Measurements from ENCODE around the gene AMTN. TPM values are rescaled to one million over a fixed set of nuclear protein-coding genes. Genes with fewer than 3 reads are reported as not detected.

AMTN gene
- total and polyA plus RNA-seq, 12 donors = not detected

- Histone ChIP-seq H3K27ac (no peak overlapping the region), H3K36me3 (no peaks in the 10 kb centered on the region), H3K4me3 (no peak overlapping the region), H3K9me3 (peaks cover 0 to 12% (median 0%) of the 10 kb centered on the region in 11 donors), H3K27me3 (peaks cover 0 to 5% (median 0%) of the 10 kb centered on the region in 7 donors), H3K4me1 (no peaks in the 10 kb centered on the region)
- TF ChIP-seq, protein P1, sequence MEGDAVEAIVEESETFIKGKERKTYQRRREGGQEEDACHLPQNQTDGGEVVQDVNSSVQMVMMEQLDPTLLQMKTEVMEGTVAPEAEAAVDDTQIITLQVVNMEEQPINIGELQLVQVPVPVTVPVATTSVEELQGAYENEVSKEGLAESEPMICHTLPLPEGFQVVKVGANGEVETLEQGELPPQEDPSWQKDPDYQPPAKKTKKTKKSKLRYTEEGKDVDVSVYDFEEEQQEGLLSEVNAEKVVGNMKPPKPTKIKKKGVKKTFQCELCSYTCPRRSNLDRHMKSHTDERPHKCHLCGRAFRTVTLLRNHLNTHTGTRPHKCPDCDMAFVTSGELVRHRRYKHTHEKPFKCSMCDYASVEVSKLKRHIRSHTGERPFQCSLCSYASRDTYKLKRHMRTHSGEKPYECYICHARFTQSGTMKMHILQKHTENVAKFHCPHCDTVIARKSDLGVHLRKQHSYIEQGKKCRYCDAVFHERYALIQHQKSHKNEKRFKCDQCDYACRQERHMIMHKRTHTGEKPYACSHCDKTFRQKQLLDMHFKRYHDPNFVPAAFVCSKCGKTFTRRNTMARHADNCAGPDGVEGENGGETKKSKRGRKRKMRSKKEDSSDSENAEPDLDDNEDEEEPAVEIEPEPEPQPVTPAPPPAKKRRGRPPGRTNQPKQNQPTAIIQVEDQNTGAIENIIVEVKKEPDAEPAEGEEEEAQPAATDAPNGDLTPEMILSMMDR (IDR thresholded peaks at IDR 0.05) = no peak
- intact Hi-C loops (cut with DNase I) = no loop called here
- ATAC-seq = no peak
- no peak for DNase-seq
Observed at GRCh38 chr4:70575964-70576363, 57.6 kb downstream of the AMTN start.

DNA sequence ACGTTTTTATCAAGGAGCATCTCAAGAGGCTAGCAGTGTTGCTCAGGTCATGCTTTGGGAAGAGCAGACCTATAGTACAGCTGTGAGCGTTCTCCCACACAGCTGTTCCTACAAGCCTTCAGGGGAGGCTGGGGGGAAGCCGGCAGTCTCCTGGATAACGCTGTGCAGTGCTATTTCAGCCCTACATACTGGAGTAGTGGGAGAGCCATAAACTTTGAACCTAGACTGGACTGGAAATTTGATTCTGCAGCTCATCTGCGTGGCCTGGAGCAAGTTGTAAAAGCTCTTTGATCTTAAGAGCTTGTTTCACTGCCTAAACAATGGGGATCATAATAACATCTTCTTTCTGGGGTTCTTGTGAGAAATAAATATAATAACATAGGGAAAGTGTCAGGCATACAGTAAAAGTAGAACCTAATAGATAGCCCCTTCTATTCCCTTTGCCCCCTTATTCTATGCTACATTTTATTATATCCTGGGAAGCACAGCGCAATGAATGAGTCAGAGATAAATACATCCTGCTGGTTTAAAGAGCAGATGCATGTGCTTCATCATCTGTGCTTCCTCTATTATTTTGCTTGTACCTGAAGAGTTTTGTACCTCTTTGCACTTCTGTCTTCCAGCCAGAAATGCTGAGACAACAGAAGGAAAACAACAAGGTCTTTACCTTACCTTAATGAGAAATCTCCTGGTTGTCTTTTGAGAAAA is 59.0 kb downstream of the AMTN start:
- TF ChIP-seq, protein P1 (IDR thresholded peaks at IDR 0.05) = no peak
- no peaks in the 10 kb centered on the region for H3K4me1 ChIP-seq
- H3K27me3 ChIP-seq = peaks cover 0 to 1% (median 0%) of the 10 kb centered on the region in 7 donors
- no peak overlapping the region for H3K27ac ChIP-seq
- peaks cover 0 to 12% (median 0%) of the 10 kb centered on the region in 11 donors for H3K9me3 ChIP-seq
- no peak overlapping the region for H3K4me3 ChIP-seq
- no peaks in the 10 kb centered on the region for H3K36me3 ChIP-seq
- DNase-seq (no peak), ATAC-seq (no peak)
- WGBS, 2 donors = 64 to 66% methylated on average over 6 of the region's 6 CpGs
- intact Hi-C loops (cut with DNase I) = no loop called here

DNA sequence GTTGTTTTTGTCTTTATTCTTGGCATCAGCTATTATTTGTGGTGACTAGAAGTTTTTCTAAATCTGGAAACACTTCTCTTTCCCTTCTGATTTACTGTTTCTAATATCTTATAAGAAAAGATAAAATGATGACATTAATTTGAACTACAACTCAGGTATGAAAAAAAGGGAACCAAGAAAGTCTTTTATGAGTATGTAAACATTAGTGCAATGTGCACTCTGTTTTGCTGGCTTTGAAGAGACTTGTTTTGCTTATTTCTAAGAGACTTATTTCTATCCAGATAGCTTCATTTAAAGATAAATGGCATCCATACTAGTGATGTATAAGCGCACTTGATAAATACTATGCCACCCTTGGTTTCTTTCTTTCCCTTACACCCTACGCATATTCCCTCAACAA is 63.6 kb downstream of the AMTN start:
- Histone ChIP-seq H3K4me1 (no peaks in the 10 kb centered on the region), H3K27ac (no peak overlapping the region), H3K4me3 (no peak overlapping the region), H3K27me3 (no peaks in the 10 kb centered on the region), H3K36me3 (no peaks in the 10 kb centered on the region), H3K9me3 (peaks cover 0 to 4% (median 0%) of the 10 kb centered on the region in 11 donors)
- DNase-seq (no peak), ATAC-seq (no peak)
- intact Hi-C loops (cut with DNase I) = no loop called here
- TF ChIP-seq, protein P1 (IDR thresholded peaks at IDR 0.05) = no peak
- WGBS, 2 donors = 72 to 93% methylated on average over 2 of the region's 2 CpGs

Other genes with a start within 250 kb of the AMTN start
- gene CABS1, start 183.6 kb upstream of the AMTN start, total RNA-seq = not detected
- gene CABS1, start 183.6 kb upstream of the AMTN start, polyA plus RNA-seq = not detected
- gene SMR3A, start 157.8 kb upstream of the AMTN start, total RNA-seq = not detected
- not detected for gene SMR3A, start 157.8 kb upstream of the AMTN start, polyA plus RNA-seq
- gene SMR3B, start 135.4 kb upstream of the AMTN start, total RNA-seq = not detected
- not detected for gene SMR3B, start 135.4 kb upstream of the AMTN start, polyA plus RNA-seq
- not detected for gene OPRPN, start 120.6 kb upstream of the AMTN start, total RNA-seq
- gene OPRPN, start 120.6 kb upstream of the AMTN start, polyA plus RNA-seq = not detected
- gene MUC7, start 46.4 kb upstream of the AMTN start, total RNA-seq = not detected
- not detected for gene MUC7, start 46.4 kb upstream of the AMTN start, polyA plus RNA-seq
- gene AMBN, start 73.7 kb downstream of the AMTN start, total RNA-seq = not detected
- gene AMBN, start 73.7 kb downstream of the AMTN start, polyA plus RNA-seq = not detected
- gene ENAM, start 110.2 kb downstream of the AMTN start, total RNA-seq = 10 to 100 TPM in 7 of 10 donors, 1 to 10 TPM in 3; 2.0 to 13.1 (median 11.6) TPM
- under 1 TPM; 0.49 to 0.88 TPM for gene ENAM, start 110.2 kb downstream of the AMTN start, polyA plus RNA-seq
- 10 to 100 TPM in 2 of 10 donors, 1 to 10 TPM in 6, under 1 TPM in 2; 0.57 to 55.4 (median 3.8) TPM for gene JCHAIN, start 147.9 kb downstream of the AMTN start, total RNA-seq
- 1 to 10 TPM in 1 of 2 donors, under 1 TPM in 1; 0.74 to 1.1 TPM for gene JCHAIN, start 147.9 kb downstream of the AMTN start, polyA plus RNA-seq
- 10 to 100 TPM; 13.9 to 20.4 (median 18.5) TPM for gene UTP3, start 170.0 kb downstream of the AMTN start, total RNA-seq
- gene UTP3, start 170.0 kb downstream of the AMTN start, polyA plus RNA-seq = 10 to 100 TPM; 12.9 to 16.0 TPM
- 10 to 100 TPM; 13.2 to 28.7 (median 21.7) TPM for gene RUFY3, start 203.4 kb downstream of the AMTN start, total RNA-seq
- 10 to 100 TPM; 13.5 to 24.0 TPM for gene RUFY3, start 203.4 kb downstream of the AMTN start, polyA plus RNA-seq